Naive thymus-derived CD4-positive, alpha-beta T cell (primary cell): Measurements from ENCODE around the gene EXOC6B. TPM values are rescaled to one million over a fixed set of nuclear protein-coding genes. Genes with fewer than 3 reads are reported as not detected.

Experiments used
- ATAC-seq: fragments of 150-1000 bp; cut with Tn5 transposase; 2 replicates; pipeline ENCODE4 v1.10.0; 2021; ENCODE audit warnings: mild to moderate bottlenecking, moderate library complexity
- CTCF ChIA-PET: fragments of 350-600 bp; sonication (Branson Sonifier 250); formaldehyde crosslinking; loops from one replicate; lab custom pipeline; 2021; ENCODE audit warnings: antibody characterized with exemption; lab: Charles Lee
- POLR2A ChIA-PET: fragments of 350-600 bp; sonication (Branson Sonifier 250); formaldehyde crosslinking; loops from one replicate; lab custom pipeline; 2021; ENCODE audit warnings: antibody characterized with exemption, inconsistent platforms; lab: Charles Lee
- DNase-seq, 9 donors: peaks; one replicate each; pipeline versions ENCODE4 v3.0.0 to v3.0.0-alpha.2; 2020 to 2022; ENCODE audit warnings: mixed read lengths in 1 of 9
- H3K27ac ChIP-seq: one replicate; pipeline ENCODE4 v1.7.0; 2013; ENCODE audit warnings: mild to moderate bottlenecking, low read depth, low read length, moderate library complexity
- H3K27me3 ChIP-seq, 2 donors: one replicate each; pipeline ENCODE4 v1.7.0; 2013; ENCODE audit warnings: low read length in 2 of 2, mild to moderate bottlenecking in 2 of 2, moderate library complexity in 2 of 2; ENCODE audit not compliant: control insufficient read depth in 2 of 2, insufficient read depth in 2 of 2
- H3K36me3 ChIP-seq, 3 experiments: 1 replicate in 2 of 3; 2 replicates in 1 of 3; pipeline ENCODE4 v1.7.0; 2013; ENCODE audit warnings: low read length in 3 of 3, mild to moderate bottlenecking in 3 of 3, moderate library complexity in 1 of 3; ENCODE audit not compliant: insufficient read depth in 3 of 3, control insufficient read depth in 2 of 3
- H3K4me1 ChIP-seq, 2 donors: one replicate each; pipeline ENCODE4 v1.7.0; 2013; ENCODE audit warnings: low read length in 2 of 2, mild to moderate bottlenecking in 2 of 2, moderate library complexity in 1 of 2; ENCODE audit not compliant: control insufficient read depth in 2 of 2, insufficient read depth in 2 of 2
- H3K4me3 ChIP-seq: 2 replicates; pipeline ENCODE4 v1.7.0; 2013; ENCODE audit warnings: mild to moderate bottlenecking, low read length
- H3K9me3 ChIP-seq, 3 experiments: 1 replicate in 2 of 3; 2 replicates in 1 of 3; pipeline ENCODE4 v1.7.0; 2013; ENCODE audit warnings: low read length in 3 of 3; ENCODE audit not compliant: control insufficient read depth in 2 of 3
- H3K27ac Mint-ChIP-seq, 9 donors: one replicate each; pipeline ENCODE4 v1.8.0; 2020 to 2022; ENCODE audit warnings: mixed read lengths in 9 of 9, mild to moderate bottlenecking in 8 of 9, moderate library complexity in 5 of 9, inconsistent platforms in 2 of 9
- H3K27me3 Mint-ChIP-seq, 5 donors: one replicate each; pipeline ENCODE4 v1.8.0; 2021 to 2022; ENCODE audit warnings: mixed read lengths in 5 of 5, mild to moderate bottlenecking in 1 of 5
- H3K36me3 Mint-ChIP-seq, 5 donors: one replicate each; pipeline ENCODE4 v1.8.0; 2020 to 2022; ENCODE audit warnings: mixed read lengths in 5 of 5, mild to moderate bottlenecking in 3 of 5, inconsistent platforms in 1 of 5
- H3K4me1 Mint-ChIP-seq, 7 donors: one replicate each; pipeline ENCODE4 v1.8.0; 2020 to 2022; ENCODE audit warnings: mixed read lengths in 7 of 7, mild to moderate bottlenecking in 3 of 7, inconsistent platforms in 1 of 7
- H3K4me3 Mint-ChIP-seq, 10 donors: one replicate each; pipeline ENCODE4 v1.8.0; 2020 to 2022; ENCODE audit warnings: mild to moderate bottlenecking in 10 of 10, mixed read lengths in 10 of 10, moderate library complexity in 6 of 10, inconsistent platforms in 2 of 10
- H3K9me3 Mint-ChIP-seq, 11 donors: one replicate each; pipeline ENCODE4 v1.8.0; 2020 to 2022; ENCODE audit warnings: mixed read lengths in 11 of 11, mild to moderate bottlenecking in 4 of 11, inconsistent platforms in 1 of 11, moderate library complexity in 1 of 11
- intact Hi-C, 2 donors: fragments of 100-400 bp; cut with micrococcal nuclease; formaldehyde crosslinking; loops; one replicate each; pipeline ENCODE4 v1.15.1; 2023
- polyA plus RNA-seq, 2 donors: library from polyadenylated mRNA; unstranded; fragments of 300-500 nt; fragmentation: Illumina TruSeq; gene quantifications; one replicate each; pipeline ENCODE4 v1.2.3, GENCODE V29; 2021
- total RNA-seq, 6 experiments: library from RNA in 5 of 6; stranded (reverse) in 5 of 6; gene quantifications; 1 replicate in 5 of 6; 2 replicates in 1 of 6; pipeline ENCODE4 v1.2.3 and lab custom pipeline; 2021 to 2026

EXOC6B gene
- total and polyA plus RNA-seq, 7 experiments from 2014 or later, result 3.5 to 21.9 (median 15.1) TPM

GRCh38 chr2:72722492-72723070 lies 103.3 kb downstream of the EXOC6B start:
- no peaks in the 10 kb centered on the region for H3K4me1 ChIP-seq
- Mint-ChIP-seq H3K4me1 (no peaks in the 10 kb centered on the region), H3K4me3 (no peak overlapping the region), H3K9me3 (no peaks in the 10 kb centered on the region), H3K36me3 (peaks cover 0 to 29% (median 14%) of the 10 kb centered on the region in 5 donors), H3K27me3 (no peaks in the 10 kb centered on the region), H3K27ac (no peak overlapping the region)
- ChIA-PET CTCF (interaction anchor here (0.7 kb wide), 1 partner anchor 12 kb away, joined by 3 read pairs; no protein-coding TSS in a partner anchor), POLR2A (no interaction called here)
- DNase-seq, result no peak
- no peak for ATAC-seq
- H3K27ac ChIP-seq, result no peak overlapping the region
- H3K9me3 ChIP-seq, result no peaks in the 10 kb centered on the region
- H3K27me3 ChIP-seq, result no peaks in the 10 kb centered on the region
- intact Hi-C loops, result no loop called here
- no peaks in the 10 kb centered on the region for H3K36me3 ChIP-seq
- no peak overlapping the region for H3K4me3 ChIP-seq

- intact Hi-C loops, result no loop called here
- H3K27me3 Mint-ChIP-seq, result no peaks in the 10 kb centered on the region
- no peaks in the 10 kb centered on the region for H3K9me3 ChIP-seq
- H3K27ac Mint-ChIP-seq, result no peak overlapping the region
- no peak for ATAC-seq
- no peaks in the 10 kb centered on the region for H3K9me3 Mint-ChIP-seq
- peaks cover 0 to 3% (median 0%) of the 10 kb centered on the region in 7 donors for H3K4me1 Mint-ChIP-seq
- no peak overlapping the region for H3K27ac ChIP-seq
- H3K36me3 ChIP-seq, result peaks cover 0 to 6% (median 5%) of the 10 kb centered on the region in 3 experiments
- no peaks in the 10 kb centered on the region for H3K27me3 ChIP-seq
- POLR2A ChIA-PET, result no interaction called here
- CTCF ChIA-PET, result no interaction called here
- no peak overlapping the region for H3K4me3 Mint-ChIP-seq
- H3K4me1 ChIP-seq, result no peaks in the 10 kb centered on the region
- H3K4me3 ChIP-seq, result no peak overlapping the region
- H3K36me3 Mint-ChIP-seq, result peaks cover 4 to 42% (median 30%) of the 10 kb centered on the region in 5 donors
- no peak for DNase-seq
Measured at GRCh38 chr2:72719416-72719815, 106.4 kb downstream of the EXOC6B start.

GRCh38 chr2:72718876-72719275 lies 107.0 kb downstream of the EXOC6B start:
- Histone ChIP-seq H3K9me3 (no peaks in the 10 kb centered on the region), H3K27me3 (no peaks in the 10 kb centered on the region), H3K4me3 (no peak overlapping the region), H3K4me1 (no peaks in the 10 kb centered on the region), H3K36me3 (peaks cover 0 to 7% (median 6%) of the 10 kb centered on the region in 3 experiments), H3K27ac (no peak overlapping the region)
- intact Hi-C loops, result no loop called here
- CTCF ChIA-PET, result no interaction called here
- DNase-seq (no peak), ATAC-seq (no peak)
- Mint-ChIP-seq H3K27me3 (no peaks in the 10 kb centered on the region), H3K4me3 (no peak overlapping the region), H3K9me3 (no peaks in the 10 kb centered on the region), H3K27ac (no peak overlapping the region), H3K36me3 (peaks cover 4 to 47% (median 32%) of the 10 kb centered on the region in 5 donors), H3K4me1 (peaks cover 0 to 3% (median 0%) of the 10 kb centered on the region in 7 donors)
- POLR2A ChIA-PET, result no interaction called here

- Mint-ChIP-seq H3K27me3 (no peaks in the 10 kb centered on the region), H3K9me3 (no peaks in the 10 kb centered on the region), H3K4me3 (no peak overlapping the region), H3K36me3 (peaks cover 4 to 66% (median 43%) of the 10 kb centered on the region in 5 donors), H3K4me1 (peaks cover 0 to 3% (median 0%) of the 10 kb centered on the region in 7 donors), H3K27ac (no peak overlapping the region)
- H3K36me3 ChIP-seq, result peaks cover 0 to 9% (median 6%) of the 10 kb centered on the region in 3 experiments
- no peaks in the 10 kb centered on the region for H3K4me1 ChIP-seq
- H3K27ac ChIP-seq, result no peak overlapping the region
- ChIA-PET POLR2A (no interaction called here), CTCF (no interaction called here)
- no peaks in the 10 kb centered on the region for H3K27me3 ChIP-seq
- H3K9me3 ChIP-seq, result no peaks in the 10 kb centered on the region
- DNase-seq (no peak), ATAC-seq (no peak)
- intact Hi-C loops, result no loop called here
- H3K4me3 ChIP-seq, result no peak overlapping the region
Measured at GRCh38 chr2:72716601-72717000, 109.2 kb downstream of the EXOC6B start.

GRCh38 chr2:72713857-72714256 lies 112.0 kb downstream of the EXOC6B start:
- no peaks in the 10 kb centered on the region for H3K9me3 ChIP-seq
- Mint-ChIP-seq H3K9me3 (no peaks in the 10 kb centered on the region), H3K4me3 (no peak overlapping the region), H3K4me1 (peaks cover 0 to 3% (median 0%) of the 10 kb centered on the region in 7 donors), H3K27ac (no peak overlapping the region), H3K36me3 (peaks cover 4 to 86% (median 59%) of the 10 kb centered on the region in 5 donors), H3K27me3 (no peaks in the 10 kb centered on the region)
- no peaks in the 10 kb centered on the region for H3K27me3 ChIP-seq
- POLR2A ChIA-PET, result no interaction called here
- DNase-seq (no peak), ATAC-seq (no peak)
- H3K27ac ChIP-seq, result no peak overlapping the region
- no peak overlapping the region for H3K4me3 ChIP-seq
- peaks cover 0 to 9% (median 6%) of the 10 kb centered on the region in 3 experiments for H3K36me3 ChIP-seq
- intact Hi-C loops, result no loop called here
- CTCF ChIA-PET, result no interaction called here
- no peaks in the 10 kb centered on the region for H3K4me1 ChIP-seq

GRCh38 chr2:72712977-72713376 lies 112.9 kb downstream of the EXOC6B start:
- Mint-ChIP-seq H3K27me3 (no peaks in the 10 kb centered on the region), H3K4me1 (peaks cover 0 to 3% (median 0%) of the 10 kb centered on the region in 7 donors), H3K9me3 (no peaks in the 10 kb centered on the region), H3K27ac (no peak overlapping the region), H3K36me3 (peaks cover 4 to 82% (median 56%) of the 10 kb centered on the region in 5 donors), H3K4me3 (no peak overlapping the region)
- no peak for ATAC-seq
- CTCF ChIA-PET, result no interaction called here
- Histone ChIP-seq H3K27ac (no peak overlapping the region), H3K27me3 (no peaks in the 10 kb centered on the region), H3K9me3 (no peaks in the 10 kb centered on the region), H3K4me1 (no peaks in the 10 kb centered on the region), H3K4me3 (no peak overlapping the region), H3K36me3 (peaks cover 0 to 9% (median 6%) of the 10 kb centered on the region in 3 experiments)
- POLR2A ChIA-PET, result no interaction called here
- no peak for DNase-seq
- intact Hi-C loops, result no loop called here

GRCh38 chr2:72712304-72712703 lies 113.5 kb downstream of the EXOC6B start:
- peaks cover 0 to 9% (median 6%) of the 10 kb centered on the region in 3 experiments for H3K36me3 ChIP-seq
- intact Hi-C loops, result no loop called here
- no peaks in the 10 kb centered on the region for H3K9me3 ChIP-seq
- Mint-ChIP-seq H3K9me3 (no peaks in the 10 kb centered on the region), H3K27ac (no peak overlapping the region), H3K36me3 (peaks cover 4 to 77% (median 51%) of the 10 kb centered on the region in 5 donors), H3K27me3 (no peaks in the 10 kb centered on the region), H3K4me3 (no peak overlapping the region), H3K4me1 (peaks cover 0 to 3% (median 0%) of the 10 kb centered on the region in 7 donors)
- ChIA-PET CTCF (no interaction called here), POLR2A (no interaction called here)
- DNase-seq, result no peak
- no peaks in the 10 kb centered on the region for H3K4me1 ChIP-seq
- H3K4me3 ChIP-seq, result no peak overlapping the region
- no peak for ATAC-seq
- no peaks in the 10 kb centered on the region for H3K27me3 ChIP-seq
- no peak overlapping the region for H3K27ac ChIP-seq
